AG04449 (cell line): ENCODE measurements around the gene DOCK7.
A peak's percentile ranks its signal among the peaks of the same experiment; 100 is the strongest.

Source experiments
- CTCF ChIA-PET: fragments of 350-600 bp; formaldehyde crosslinking; extraction: SDS; loops from one replicate; lab custom pipeline; 2021; ENCODE audit warnings: antibody characterized with exemption; lab: Yijun Ruan, JAX
- POLR2A ChIA-PET: fragments of 400-600, 350-600 bp; formaldehyde crosslinking; extraction: SDS; loops from one replicate; lab custom pipeline; 2020; ENCODE audit warnings: antibody characterized with exemption, inconsistent platforms; lab: Yijun Ruan, JAX
- DNase-seq: peaks from one replicate; pipeline ENCODE4 v3.0.0-alpha.2; 2010; ENCODE audit warnings: low read depth, low spot score
- H3K4me3 ChIP-seq: 2 replicates; pipeline ENCODE4 v1.5.1; 2011; ENCODE audit warnings: low read depth, mild to moderate bottlenecking, control low read depth, low read length
- CTCF ChIP-seq: IDR thresholded peaks from one replicate; pipeline ENCODE4 v1.5.1; 2011; ENCODE audit warnings: mild to moderate bottlenecking, moderate library complexity, low read length, control low read depth, inconsistent platforms; ENCODE audit not compliant: insufficient read depth; ENCODE audit errors: missing control alignments

Gene DOCK7

GRCh38 chr1:62693123-62693522 lies 4.9 kb upstream of the DOCK7 start:
- POLR2A ChIA-PET: no interaction called here
- DNase-seq: no peak
- no peak overlapping the region for H3K4me3 ChIP-seq
- TF ChIP-seq CTCF: no peak
- CTCF ChIA-PET: no interaction called here

- no peak for DNase-seq
- ChIA-PET CTCF (interaction anchor here (1.2 to 1.9 kb wide), 2 partner anchors 161 to 184 kb away, joined by 3 to 6 read pairs; no protein-coding TSS in a partner anchor), POLR2A (interaction anchor here (1.0 kb wide), 1 partner anchor 31 kb away, joined by 3 read pairs; no protein-coding TSS in a partner anchor)
Measured at GRCh38 chr1:62691062-62691844, 3.1 kb upstream of the DOCK7 start.

GRCh38 chr1:62689524-62689923 lies 1.3 kb upstream of the DOCK7 start:
- no peak for TF ChIP-seq CTCF
- DNase-seq: no peak
- ChIA-PET CTCF (interaction anchor here (1.9 kb wide), 1 partner anchor 159 kb away, joined by 6 read pairs; no protein-coding TSS in a partner anchor), POLR2A (interaction anchor here (0.5 to 1.8 kb wide), 2 partner anchors 13 to 21 kb away, joined by 3 to 7 read pairs; no protein-coding TSS in a partner anchor)
- H3K4me3 ChIP-seq: peak overlapping the region; percentile 29

More at GRCh38 chr1:62691062-62691844, 3.1 kb upstream of the DOCK7 start:
- no peak for TF ChIP-seq CTCF
- H3K4me3 ChIP-seq: no peak overlapping the region

GRCh38 chr1:62688687-62689085 lies 500 bp upstream of the DOCK7 start:
- no peak for TF ChIP-seq CTCF
- ChIA-PET POLR2A (interaction anchor here (1.8 kb wide), 1 partner anchor 12 kb away, joined by 7 read pairs; no protein-coding TSS in a partner anchor), CTCF (interaction anchor here (1.1 kb wide), 1 partner anchor 58 kb away, joined by 3 read pairs; no protein-coding TSS in a partner anchor)
- peak overlapping the region; percentile 79 for H3K4me3 ChIP-seq
- no peak for DNase-seq

- no peak for TF ChIP-seq CTCF
- POLR2A ChIA-PET: no interaction called here
- DNase-seq: no peak
- CTCF ChIA-PET: no interaction called here
- H3K4me3 ChIP-seq: peak overlapping the region; percentile 79
Measured at GRCh38 chr1:62687421-62687902, 724 bp downstream of the DOCK7 start.

- TF ChIP-seq CTCF: no peak
- H3K4me3 ChIP-seq: peak overlapping the region; percentile 79
- ChIA-PET POLR2A (no interaction called here), CTCF (no interaction called here)
- no peak for DNase-seq
Measured at GRCh38 chr1:62686822-62687221, 1.4 kb downstream of the DOCK7 start.
